GM19099 (cell line): ENCODE measurements around the gene MSI2.

Experiments used
- POLR2A ChIP-seq: IDR thresholded peaks from 3 replicates; pipeline ENCODE4 v1.6.1; 2011; ENCODE audit warnings: low read depth; ENCODE audit not compliant: insufficient read length; ENCODE audit errors: extremely low read depth

Gene MSI2

DNA sequence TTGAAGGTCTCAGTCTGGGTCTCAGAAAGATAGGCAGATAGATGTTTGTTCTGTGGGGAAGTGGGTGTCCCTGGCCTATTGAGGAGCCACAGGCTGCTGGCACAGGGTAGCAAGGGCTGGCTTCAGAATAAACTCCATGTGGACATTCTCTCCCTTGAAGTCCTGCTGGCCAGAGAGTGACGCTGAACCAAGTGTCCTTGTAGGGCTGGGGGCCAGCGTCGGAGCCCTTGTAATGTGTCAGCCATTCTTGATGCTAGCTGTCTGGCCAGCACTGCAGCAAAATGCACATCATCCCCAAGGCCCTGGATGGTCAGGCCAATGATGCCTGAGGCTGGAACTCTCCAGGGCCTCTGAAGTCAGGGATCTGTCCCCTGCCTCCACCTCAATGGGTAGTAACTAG, 385.4 kb downstream of the MSI2 start:
- TF ChIP-seq POLR2A, result no peak

DNA sequence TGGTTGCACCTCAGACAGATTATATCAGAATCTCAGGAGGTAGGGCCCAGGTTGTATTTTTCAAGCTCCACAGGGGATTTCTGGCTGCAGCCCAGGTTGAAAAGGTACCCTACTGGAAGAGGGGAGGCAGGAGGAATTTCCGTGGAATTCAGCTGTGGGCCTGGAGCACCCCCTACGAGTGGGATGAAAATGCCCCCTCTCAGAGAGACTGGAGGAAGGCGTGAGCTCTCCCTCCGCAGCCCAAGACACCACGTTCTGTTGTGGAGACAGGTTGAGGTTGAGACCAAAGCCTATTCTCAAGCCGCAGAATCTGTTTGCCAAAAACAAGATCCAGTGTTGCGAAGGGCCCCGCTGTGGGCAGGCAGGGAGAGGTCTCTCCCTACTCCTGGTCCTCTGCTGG, 386.7 kb downstream of the MSI2 start:
- TF ChIP-seq POLR2A, result no peak

DNA sequence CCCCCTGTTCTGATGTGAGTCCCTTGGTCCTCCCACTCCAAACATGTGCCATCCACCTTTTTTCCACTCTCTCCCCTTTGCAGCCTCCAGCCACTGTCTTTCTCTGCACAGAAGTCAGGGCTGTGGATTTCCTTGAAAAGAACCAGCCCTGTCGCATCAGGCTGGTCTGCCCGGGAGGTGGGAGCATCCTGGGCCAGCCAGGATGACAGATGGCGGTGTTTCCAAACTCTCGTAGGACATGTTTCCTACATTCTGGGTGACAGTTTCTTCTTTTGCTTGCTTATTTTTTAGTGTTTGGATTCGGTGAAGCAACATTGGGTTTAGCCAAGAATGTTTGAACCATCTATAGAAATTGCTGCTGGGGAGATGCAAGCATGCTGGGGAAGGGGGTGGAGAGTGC, 388.0 kb downstream of the MSI2 start:
- no peak for TF ChIP-seq POLR2A

DNA sequence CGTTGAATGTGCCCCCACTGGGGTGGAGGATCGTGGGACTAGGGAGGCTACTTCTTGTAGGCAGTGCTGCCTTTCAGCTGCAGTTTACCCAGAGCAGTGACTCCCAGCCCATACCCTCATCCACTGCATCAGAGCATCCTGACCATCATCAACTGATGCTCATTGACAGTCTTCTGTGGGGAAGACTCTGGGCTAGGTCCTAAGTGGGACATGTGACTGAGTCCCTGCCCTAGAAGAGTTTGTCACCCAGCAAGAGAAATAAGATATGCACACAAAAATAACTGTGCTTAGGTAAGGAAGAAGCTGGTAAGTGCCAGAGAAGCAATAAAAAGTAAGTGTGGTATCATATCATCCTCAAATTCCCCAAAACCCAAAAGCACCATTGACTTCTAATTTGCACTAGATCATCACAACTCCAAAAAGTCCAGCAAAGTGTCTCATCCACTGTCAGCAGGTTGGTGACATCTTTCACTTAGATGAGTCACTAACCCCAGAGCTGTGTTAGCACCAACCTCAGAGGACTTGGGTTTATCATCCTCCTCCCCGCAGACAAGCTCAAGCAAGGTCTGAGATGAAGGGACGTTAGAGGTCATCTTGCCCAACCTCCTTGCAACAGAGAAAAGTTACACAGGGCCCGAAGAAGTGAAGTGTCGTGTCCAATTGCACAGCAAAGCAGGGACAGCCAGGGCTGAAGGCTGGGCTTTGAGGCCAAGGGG, 389.8 kb downstream of the MSI2 start:
- TF ChIP-seq POLR2A, result no peak

DNA sequence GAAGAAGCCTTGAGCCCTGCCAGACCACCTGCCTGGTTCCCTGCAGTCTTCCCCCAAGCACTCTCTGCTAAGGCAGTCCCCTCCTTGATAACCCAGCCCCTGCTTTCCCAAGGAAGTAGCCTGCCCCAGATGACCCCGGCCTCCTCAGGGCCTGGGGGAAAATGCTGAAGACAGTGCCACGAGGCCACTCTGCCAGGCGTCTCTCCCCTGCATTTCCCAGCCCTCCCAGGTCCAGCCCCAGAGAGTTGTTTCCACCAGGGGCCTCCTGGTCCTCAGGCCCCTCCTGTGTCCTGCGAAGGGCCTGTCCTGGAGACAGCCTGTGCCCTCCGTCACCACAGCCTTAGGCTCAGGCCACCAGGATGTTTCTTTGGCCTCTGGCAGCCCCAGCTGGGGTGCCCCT, 392.4 kb downstream of the MSI2 start:
- TF ChIP-seq POLR2A, result no peak

DNA sequence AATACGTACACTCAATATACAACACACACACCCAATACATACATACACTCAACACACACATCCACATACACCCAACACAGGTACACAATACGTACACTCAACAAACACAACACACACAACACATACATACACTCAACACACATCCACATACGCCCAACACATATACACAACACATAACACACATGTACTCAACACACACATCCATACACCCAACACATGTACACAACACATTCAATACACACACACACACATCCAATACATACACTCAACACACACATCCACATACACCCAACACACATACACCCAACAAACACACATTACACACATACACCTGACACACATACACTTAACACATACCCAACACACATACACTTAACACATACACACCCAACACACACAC, 392.9 kb downstream of the MSI2 start:
- TF ChIP-seq POLR2A, result no peak

DNA sequence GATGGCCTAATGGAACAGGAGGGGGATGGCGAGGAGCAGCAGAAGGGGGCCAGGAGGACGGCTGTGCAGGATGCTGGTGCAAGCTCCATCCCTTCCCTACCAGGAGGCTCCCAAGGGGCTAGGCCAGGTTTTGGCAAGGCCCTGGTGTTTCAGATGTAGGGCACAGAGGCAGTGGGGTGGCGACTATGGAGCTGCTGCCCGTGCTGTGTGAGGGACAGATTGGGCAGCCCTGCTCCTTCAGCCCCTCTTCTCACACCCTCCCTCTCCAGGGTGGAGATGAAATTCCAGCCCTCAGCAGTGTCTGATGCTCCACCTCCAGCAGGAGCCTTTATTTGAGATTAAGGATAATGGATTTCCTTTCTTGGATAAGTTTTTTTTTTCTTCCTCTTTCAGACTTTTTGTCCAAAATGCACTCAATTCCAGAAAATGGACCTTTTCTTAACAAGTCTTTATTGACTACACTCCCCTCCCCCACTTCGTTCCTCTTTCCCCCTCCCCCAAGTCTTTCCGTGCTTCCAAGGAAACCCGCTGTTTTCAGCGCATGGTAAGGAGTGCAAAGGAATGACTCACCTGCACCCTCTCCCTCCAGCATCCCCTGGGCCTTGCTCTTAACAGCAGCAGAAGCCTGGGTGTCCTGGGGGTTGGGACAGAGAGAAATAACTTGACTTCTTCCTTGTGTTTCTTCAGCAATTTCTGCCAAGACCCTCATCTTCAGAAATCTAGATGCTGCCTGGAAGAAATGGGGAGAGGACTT, 393.6 kb downstream of the MSI2 start:
- no peak for TF ChIP-seq POLR2A

DNA sequence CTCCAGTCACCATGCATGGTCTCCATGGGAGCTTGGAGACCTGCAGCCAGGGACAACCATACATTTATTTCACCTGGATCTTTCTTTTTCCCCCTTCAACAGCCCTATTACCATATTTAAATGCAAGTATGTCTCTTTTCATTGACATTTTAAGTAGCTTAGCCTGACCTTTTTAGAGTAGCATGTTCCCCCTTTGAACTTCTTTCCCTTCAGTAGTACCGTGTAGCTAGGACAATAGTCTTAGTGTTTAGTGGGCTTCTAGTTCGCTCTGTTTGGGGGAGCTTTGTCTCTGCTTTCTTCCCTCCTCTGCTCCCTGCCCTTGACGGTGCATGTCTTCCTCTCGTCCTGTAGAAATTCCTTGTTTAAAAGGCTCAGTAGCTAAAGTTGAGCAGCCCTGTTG, 394.2 kb downstream of the MSI2 start:
- TF ChIP-seq POLR2A, result no peak

DNA sequence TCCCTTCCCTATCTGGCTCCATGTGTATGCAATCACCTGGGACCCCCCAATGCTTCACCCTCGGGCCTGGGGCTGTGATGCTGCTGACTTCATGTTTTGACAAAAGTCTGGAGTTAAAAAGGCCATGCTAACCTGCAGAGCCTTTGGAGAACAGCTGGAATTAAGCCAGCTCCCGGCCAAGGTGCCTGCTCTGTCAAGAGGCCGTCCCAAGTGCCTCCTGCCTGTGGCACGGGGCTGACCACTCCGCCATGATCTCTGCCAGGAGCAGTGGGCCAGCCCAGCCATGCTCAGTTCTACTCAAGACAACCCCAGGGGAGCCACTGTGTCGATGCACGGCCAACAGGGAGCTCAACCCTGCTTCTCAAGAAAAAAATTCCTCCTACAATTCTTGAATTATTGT, 395.1 kb downstream of the MSI2 start:
- TF ChIP-seq POLR2A, result no peak

DNA sequence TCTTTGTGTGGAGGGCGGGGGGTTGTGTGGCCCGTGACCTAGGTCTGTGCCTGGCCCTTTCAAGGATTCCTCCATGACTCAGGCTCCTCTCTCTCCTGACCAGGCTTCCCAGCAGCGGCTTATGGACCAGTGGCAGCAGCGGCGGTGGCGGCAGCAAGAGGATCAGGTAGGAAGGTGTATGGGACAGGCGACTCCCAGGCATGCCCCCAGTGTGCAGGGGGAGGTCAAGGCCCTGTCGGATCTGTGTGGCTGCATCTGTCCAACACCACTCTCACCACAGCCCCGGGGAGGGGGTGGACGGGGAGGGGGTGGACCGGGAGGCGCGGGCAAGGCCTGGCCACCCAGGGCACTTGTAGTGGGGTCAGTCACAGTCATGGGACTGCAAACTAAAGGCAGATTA, 395.7 kb downstream of the MSI2 start:
- no peak for TF ChIP-seq POLR2A

DNA sequence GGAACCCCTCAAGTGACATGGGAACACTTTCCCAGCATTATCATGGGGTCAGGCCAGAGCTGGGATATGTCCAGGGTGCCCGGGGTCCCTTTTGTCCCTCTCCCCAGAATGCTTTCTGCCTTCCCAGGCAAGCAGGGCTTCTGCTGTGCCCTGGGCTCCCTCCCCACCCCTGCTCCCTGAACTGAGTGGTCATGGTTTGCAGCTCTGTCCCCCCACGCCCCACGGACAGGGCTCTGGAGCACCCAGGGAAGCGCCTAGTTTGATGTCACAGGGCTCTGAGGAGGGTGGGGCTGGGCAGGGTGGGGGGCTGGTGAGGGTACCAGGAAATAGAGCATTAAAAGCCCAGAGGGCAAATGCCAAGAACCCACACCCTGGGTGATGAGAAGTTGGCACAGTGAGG, 396.5 kb downstream of the MSI2 start:
- TF ChIP-seq POLR2A, result no peak

DNA sequence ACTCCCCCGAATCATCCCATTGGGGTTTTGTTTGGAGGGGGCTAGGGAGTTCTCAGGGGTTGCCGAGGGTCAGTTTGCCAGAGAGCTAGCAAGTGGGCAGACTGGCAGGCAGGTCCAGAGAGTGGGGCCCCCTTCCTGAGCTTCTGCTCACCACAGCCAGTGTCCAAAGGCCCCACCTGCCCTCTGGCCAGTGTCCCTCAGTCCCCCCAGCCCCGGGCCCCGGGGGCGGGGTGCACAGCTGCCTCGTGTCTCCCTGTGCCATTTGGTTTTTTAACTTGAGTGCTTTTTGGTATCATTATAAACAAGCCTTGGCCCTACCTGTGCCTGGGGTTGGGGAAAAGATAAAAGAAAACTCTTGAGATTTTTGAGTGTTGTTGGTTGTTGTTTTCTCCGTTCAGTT, 397.0 kb downstream of the MSI2 start:
- TF ChIP-seq POLR2A, result no peak

DNA sequence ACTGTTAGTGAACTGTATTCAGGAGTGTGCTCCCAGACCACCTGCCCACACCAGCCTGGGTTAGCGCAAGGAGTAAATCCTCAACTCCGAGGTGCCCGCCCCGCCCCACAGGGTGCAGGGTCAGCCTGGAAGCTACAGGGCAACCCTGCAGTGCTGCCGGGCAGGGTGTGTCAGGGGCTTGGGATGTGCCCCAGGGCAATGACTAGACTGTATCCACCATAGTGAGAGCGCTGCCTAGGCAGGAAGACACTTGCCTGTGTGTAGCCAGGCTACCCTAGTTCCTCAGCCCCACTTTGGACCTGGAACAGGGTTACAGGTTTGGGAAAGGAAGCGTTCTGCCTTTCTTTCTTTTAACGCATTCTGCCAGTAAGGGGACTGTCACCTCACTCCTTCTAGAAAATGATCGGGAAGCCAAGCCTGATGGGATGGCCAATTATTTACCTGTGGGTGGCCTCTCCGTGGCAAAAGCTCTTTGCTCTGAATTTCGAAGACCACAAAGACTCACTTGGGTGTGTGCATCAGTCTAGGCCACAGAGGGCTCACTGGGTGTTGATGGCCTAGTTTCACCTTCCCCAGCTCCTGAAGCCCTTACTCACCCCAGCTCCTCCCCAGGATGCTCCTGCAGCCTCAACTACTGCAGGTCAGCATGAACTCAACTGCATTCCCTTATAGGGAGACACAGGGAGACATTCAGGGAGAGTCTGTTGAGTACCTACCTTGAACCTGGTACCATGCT, 397.9 kb downstream of the MSI2 start:
- TF ChIP-seq POLR2A, result no peak

DNA sequence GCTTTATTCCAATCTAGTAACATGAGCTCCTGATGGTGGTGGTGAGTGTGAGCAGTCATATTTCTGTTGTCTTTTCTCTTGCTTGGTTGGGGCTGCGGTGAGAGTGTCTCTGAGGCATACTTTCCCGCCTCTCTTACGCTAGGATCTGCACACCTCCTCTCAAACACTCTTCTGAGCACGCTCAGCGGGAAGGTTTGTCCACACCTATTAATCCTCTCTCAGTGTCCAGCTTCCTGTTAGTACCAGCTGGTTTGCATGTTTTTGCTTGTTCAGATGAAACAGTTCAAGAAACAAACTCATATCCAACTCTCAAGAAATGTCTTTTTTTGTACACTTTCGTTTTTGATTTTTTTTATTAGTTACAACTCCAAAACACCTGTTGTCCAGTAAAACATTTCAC, 399.2 kb downstream of the MSI2 start:
- no peak for TF ChIP-seq POLR2A

DNA sequence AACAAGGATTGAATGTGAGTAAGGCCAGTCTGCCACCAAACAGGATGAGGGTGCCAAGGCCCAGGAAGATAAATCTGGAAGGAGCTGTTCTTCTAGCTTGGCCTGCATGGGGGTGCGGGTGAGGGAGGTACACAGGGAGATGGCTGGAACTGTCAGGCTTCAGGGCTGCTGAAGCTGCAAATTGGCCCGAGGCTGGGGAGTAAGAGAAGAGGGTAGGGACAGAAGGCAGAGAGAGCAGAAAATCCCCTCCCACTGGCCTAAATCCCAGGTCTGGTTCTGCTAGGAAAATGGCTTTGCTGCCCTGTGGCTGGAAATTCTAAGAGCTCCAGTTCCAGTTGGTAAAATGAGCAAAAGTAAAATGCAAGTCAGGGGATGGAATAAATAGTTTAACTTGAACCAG, 400.9 kb downstream of the MSI2 start:
- no peak for TF ChIP-seq POLR2A

DNA sequence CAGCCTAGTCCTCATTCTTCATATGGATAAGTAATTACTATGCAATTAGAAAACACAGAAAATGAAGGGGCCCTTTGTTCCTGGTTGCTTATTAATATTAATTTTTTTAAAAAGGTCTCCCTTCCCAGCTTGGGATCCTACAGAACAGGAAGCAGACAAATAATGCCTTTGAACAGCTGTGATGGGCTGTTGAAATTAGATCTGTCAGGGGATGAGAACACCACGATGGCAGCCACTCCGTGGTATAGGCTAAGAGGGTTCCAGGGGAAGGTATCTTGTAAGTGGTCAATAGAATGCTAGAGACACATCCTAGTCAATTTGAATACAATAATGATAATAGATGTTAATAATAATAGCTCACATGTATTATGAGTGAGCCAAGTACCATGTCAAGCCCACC, 405.7 kb downstream of the MSI2 start:
- TF ChIP-seq POLR2A, result no peak
